GM12874 (cell line): Measurements from ENCODE around the gene BRINP3.

Experiments
- CTCF ChIP-seq: IDR thresholded peaks from 2 replicates; pipeline ENCODE4 v1.5.1; 2011; ENCODE audit warnings: low read depth, mild to moderate bottlenecking, control low read depth, low read length, moderate library complexity; ENCODE audit not compliant: insufficient read depth

Gene BRINP3

GRCh38 chr1:190479516-190479915 is 1.9 kb upstream of the BRINP3 start:
- no peak for TF ChIP-seq CTCF

GRCh38 chr1:190479050-190479397 is 1.4 kb upstream of the BRINP3 start:
- no peak for TF ChIP-seq CTCF

GRCh38 chr1:190478149-190479049 is 735 bp upstream of the BRINP3 start:
- no peak for TF ChIP-seq CTCF

GRCh38 chr1:190476806-190477205 is 858 bp downstream of the BRINP3 start:
- TF ChIP-seq CTCF, result no peak

- TF ChIP-seq CTCF, result no peak
Observed at GRCh38 chr1:190476321-190476720, 1.3 kb downstream of the BRINP3 start.

GRCh38 chr1:190475421-190476141 is 2.1 kb downstream of the BRINP3 start:
- TF ChIP-seq CTCF, result no peak

GRCh38 chr1:190474650-190475211 is 2.9 kb downstream of the BRINP3 start:
- TF ChIP-seq CTCF, result no peak
